Hepatocyte (in vitro differentiated cells): ENCODE results near the gene PCDHA7.

Experiments
- CTCF ChIP-seq: fragments of 200-600 bp; sonication (generic); IDR thresholded peaks from 2 replicates; pipeline ENCODE4 v1.5.1; 2016; ENCODE audit warnings: antibody characterized with exemption, mild to moderate bottlenecking; ENCODE audit not compliant: poor library complexity
- EZH2phosphoT487 ChIP-seq: fragments of 200-600 bp; sonication (generic); IDR thresholded peaks from one replicate; pipeline ENCODE4 v1.6.1; 2018; ENCODE audit warnings: antibody characterized with exemption, mild to moderate bottlenecking, low read depth, moderate library complexity; ENCODE audit not compliant: unreplicated experiment, severe bottlenecking

DNA sequence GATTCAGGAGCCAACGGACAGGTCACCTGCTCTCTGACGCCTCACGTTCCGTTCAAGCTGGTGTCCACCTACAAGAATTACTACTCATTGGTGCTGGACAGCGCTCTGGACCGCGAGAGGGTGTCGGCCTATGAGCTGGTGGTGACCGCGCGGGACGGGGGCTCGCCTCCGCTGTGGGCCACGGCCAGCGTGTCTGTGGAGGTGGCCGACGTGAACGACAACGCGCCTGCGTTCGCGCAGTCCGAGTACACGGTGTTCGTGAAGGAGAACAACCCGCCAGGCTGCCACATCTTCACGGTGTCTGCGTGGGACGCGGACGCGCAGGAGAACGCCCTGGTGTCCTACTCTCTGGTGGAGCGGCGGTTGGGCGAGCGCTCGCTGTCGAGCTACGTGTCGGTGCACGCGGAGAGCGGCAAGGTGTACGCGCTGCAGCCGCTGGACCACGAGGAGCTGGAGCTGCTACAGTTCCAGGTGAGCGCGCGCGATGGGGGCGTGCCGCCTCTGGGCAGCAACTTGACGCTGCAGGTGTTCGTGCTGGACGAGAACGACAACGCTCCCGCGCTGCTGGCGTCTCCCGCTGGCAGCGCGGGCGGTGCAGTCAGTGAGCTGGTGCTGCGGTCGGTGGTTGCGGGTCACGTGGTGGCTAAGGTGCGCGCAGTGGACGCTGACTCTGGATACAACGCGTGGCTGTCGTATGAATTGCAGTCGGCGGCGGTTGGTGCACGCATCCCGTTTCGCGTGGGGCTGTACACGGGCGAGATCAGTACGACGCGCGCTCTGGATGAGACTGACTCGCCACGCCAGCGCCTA lies 23.3 kb downstream of the PCDHA7 start:
- TF ChIP-seq CTCF (no peak), EZH2phosphoT487 (no peak)
